HepG2 (cell line): Measurements from ENCODE around the gene LRRC74B. TPM values are rescaled to one million over a fixed set of nuclear protein-coding genes. Genes with fewer than 3 reads are reported as not detected.

Experiments used
- ATAC-seq: fragments of 200-7000 bp; cut with Tn5 transposase; 3 replicates; pipeline ENCODE4 v1.9.1; 2020; ENCODE audit warnings: mild to moderate bottlenecking, moderate library complexity
- BruUV-seq: library from RNA; stranded (reverse); fragments of 400-500 nt; replicated peaks from 2 replicates; lab custom pipeline; 2021; lab: Mats Ljungman, UMichigan
- CTCF ChIA-PET: fragments of 300-600 bp; formaldehyde crosslinking; extraction: SDS; loops from one replicate; lab custom pipeline; 2021; ENCODE audit warnings: low total read pairs, inconsistent platforms, low intra/inter-chr PET ratio; lab: Yijun Ruan, JAX
- POLR2A ChIA-PET: fragments of 350-600 bp; sonication (Branson Sonifier 250); formaldehyde crosslinking; loops from one replicate; lab custom pipeline; 2020; ENCODE audit warnings: antibody characterized with exemption, inconsistent platforms; lab: Yijun Ruan, JAX
- DNase-seq: peaks from one replicate; pipeline ENCODE4 v3.0.0-alpha.2; 2015; ENCODE audit warnings: low spot score
- FAIRE-seq: peaks from 3 replicates; lab custom pipeline; 2011; peaks lifted over from hg19 to GRCh38; lab: Jason Lieb, UNC
- H2AFZ ChIP-seq: one replicate; pipeline ENCODE4 v1.6.1; 2011; ENCODE audit warnings: low read length, inconsistent platforms
- H3K27ac ChIP-seq: fragments of 300-600 bp; 3 replicates; pipeline ENCODE4 v1.8.0; 2011; ENCODE audit warnings: mixed run types, mild to moderate bottlenecking, mixed read lengths, low read length, inconsistent platforms; ENCODE audit not compliant: insufficient read depth; ENCODE audit errors: extremely low read length
- H3K27me3 ChIP-seq, 2 experiments: fragments of 200-600 bp in 1 of 2; 2 replicates in 1 of 2; 3 replicates in 1 of 2; pipeline versions ENCODE4 v1.6.0 to v1.8.0; 2011; ENCODE audit warnings: low read length in 2 of 2, mild to moderate bottlenecking in 2 of 2, moderate library complexity in 2 of 2, inconsistent platforms in 1 of 2; ENCODE audit not compliant: insufficient read depth in 2 of 2, control insufficient read depth in 1 of 2
- H3K36me3 ChIP-seq, 2 experiments: fragments of 200-600 bp in 1 of 2; replicated peaks in 1 of 2; 2 replicates in 1 of 2; 3 replicates in 1 of 2; pipeline versions ENCODE4 v1.5.1 to v1.8.0; 2011; ENCODE audit warnings: low read length in 2 of 2, inconsistent platforms in 1 of 2; ENCODE audit not compliant: insufficient read depth in 2 of 2, control insufficient read depth in 1 of 2
- H3K4me1 ChIP-seq: 2 replicates; pipeline ENCODE4 v1.5.1; 2012; ENCODE audit warnings: low read length, inconsistent platforms; ENCODE audit not compliant: insufficient read depth
- H3K4me2 ChIP-seq: 2 replicates; pipeline ENCODE4 v1.6.0; 2011; ENCODE audit warnings: low read depth, low read length, inconsistent platforms
- H3K4me3 ChIP-seq, 3 experiments: fragments of 200-600 bp in 1 of 3; sonication (generic), shearing (Covaris generic) in 1 of 3; replicated peaks in 1 of 3; 2 replicates each; pipeline ENCODE4 v1.5.1; 2011 to 2016; ENCODE audit warnings: low read length in 3 of 3, inconsistent platforms in 2 of 3, low read depth in 2 of 3, mild to moderate bottlenecking in 2 of 3, control low read depth in 1 of 3, mixed read lengths in 1 of 3; ENCODE audit not compliant: insufficient read depth in 1 of 3
- H3K79me2 ChIP-seq: one replicate; pipeline ENCODE4 v1.6.1; 2011; ENCODE audit warnings: low read length, inconsistent platforms; ENCODE audit not compliant: insufficient read depth
- H3K9ac ChIP-seq: 2 replicates; pipeline ENCODE4 v1.6.0; 2011; ENCODE audit warnings: mild to moderate bottlenecking, low read depth, low read length, inconsistent platforms; ENCODE audit not compliant: insufficient read depth
- H3K9me3 ChIP-seq: 2 replicates; pipeline ENCODE4 v1.5.1; 2012; ENCODE audit warnings: mild to moderate bottlenecking, low read length
- H4K20me1 ChIP-seq: 2 replicates; pipeline ENCODE4 v1.6.0; 2011; ENCODE audit warnings: inconsistent platforms, mild to moderate bottlenecking, low read length, moderate library complexity; ENCODE audit not compliant: insufficient read depth
- HNF4G ChIP-seq, 2 experiments: sonication (generic) in 1 of 2; formaldehyde crosslinking in 1 of 2; IDR thresholded peaks; 2 replicates each; pipeline versions ENCODE4 v1.4.0 to v1.6.1; 2011 to 2020; ENCODE audit warnings: borderline replicate concordance in 2 of 2, low read depth in 2 of 2, mild to moderate bottlenecking in 2 of 2, low read length in 1 of 2, missing genetic modification reagents in 1 of 2, moderate library complexity in 1 of 2
- HNRNPH1 ChIP-seq: fragments of 200-400 bp; formaldehyde crosslinking; optimal IDR thresholded peaks from 2 replicates; pipeline ENCODE3; 2017; ENCODE audit warnings: mild to moderate bottlenecking, low read depth, low read length
- NFKB2 ChIP-seq: sonication (generic); formaldehyde crosslinking; IDR thresholded peaks from 2 replicates; pipeline ENCODE4 v1.4.0; 2020; ENCODE audit warnings: missing genetic modification reagents, borderline replicate concordance
- NONO ChIP-seq, 2 experiments: fragments of 450-650 bp in 1 of 2; sonication (generic) in 1 of 2; formaldehyde crosslinking in 1 of 2; IDR thresholded peaks in 1 of 2; conservative IDR thresholded peaks in 1 of 2; 2 replicates each; pipeline versions ENCODE4 v1.6.1 to v1.8.0; 2017 to 2022; ENCODE audit warnings: mild to moderate bottlenecking in 1 of 2, missing genetic modification reagents in 1 of 2, moderate library complexity in 1 of 2
- RNF2 ChIP-seq: fragments of 450-650 bp; conservative IDR thresholded peaks from 2 replicates; pipeline ENCODE4 v1.6.1; 2016; ENCODE audit warnings: low read depth
- ZNF740 ChIP-seq: sonication (generic); formaldehyde crosslinking; IDR thresholded peaks from 2 replicates; pipeline ENCODE4 v1.4.0; 2020; ENCODE audit warnings: missing genetic modification reagents
- ZNF878 ChIP-seq: sonication (generic); formaldehyde crosslinking; IDR thresholded peaks from 2 replicates; pipeline ENCODE4 v1.8.1; 2023; ENCODE audit warnings: mild to moderate bottlenecking, missing genetic modification reagents, moderate library complexity
- WGBS: methylation state at CpG from one replicate; pipeline ENCODE4 v1.1.6; 2017; ENCODE audit warnings: low lambda C conversion rate; 5-methylcytosine and 5-hydroxymethylcytosine counted together
- in situ Hi-C: cut with HindIII; loops from 2 replicates; pipeline ENCODE4 v1.10.0; 2017; ENCODE audit warnings: low pct_unique_long_range_greater_than_20kb; ENCODE audit not compliant: extremely low pct_ligation_motif_present
- intact Hi-C: fragments of 100-400 bp; cut with micrococcal nuclease; formaldehyde crosslinking; loops from one replicate; pipeline ENCODE4 v1.10.0; 2022; ENCODE audit not compliant: unreplicated experiment
- polyA plus RNA-seq, 8 experiments: library from polyadenylated mRNA; depleted of rRNA in 3 of 8; stranded (reverse) in 7 of 8; unstranded in 1 of 8; fragments of >200 nt; fragmentation: Illumina TruSeq in 4 of 8; extraction: Trizol in 4 of 8; gene quantifications; 2 replicates each; pipeline versions ENCODE4 v1.2.1 to v1.2.3, GENCODE V29; 2011 to 2016; ENCODE audit warnings: low read depth in 4 of 8, missing spikeins in 1 of 8, mixed read lengths in 1 of 8; ENCODE audit not compliant: insufficient read depth in 1 of 8
- total RNA-seq, 5 experiments: library from RNA; depleted of rRNA; stranded (reverse); fragments of >200 nt; fragmentation: Illumina TruSeq; extraction: Trizol; gene quantifications; 2 replicates each; pipeline ENCODE4 v1.2.3, GENCODE V29; 2016; ENCODE audit warnings: low read depth in 1 of 5
- TF ChIP-seq, protein P1 (sequence below): sonication (generic); formaldehyde crosslinking; IDR thresholded peaks from 2 replicates; pipeline ENCODE4 v1.4.0; 2020; ENCODE audit warnings: missing genetic modification reagents
- TF ChIP-seq, protein P2 (sequence below): sonication (generic); formaldehyde crosslinking; IDR thresholded peaks from 2 replicates; pipeline ENCODE4 v1.4.0; 2020; ENCODE audit warnings: missing genetic modification reagents
- TF ChIP-seq, protein P3 (sequence below): sonication (generic); formaldehyde crosslinking; IDR thresholded peaks from 2 replicates; pipeline ENCODE4 v1.4.0; 2020; ENCODE audit warnings: missing genetic modification reagents, mild to moderate bottlenecking, borderline replicate concordance

LRRC74B gene
- total and polyA plus RNA-seq, 2 of the 13 experiments (the other 11 are each of a cell fraction or from before 2014, with no cell fraction given): not detected

GRCh38 chr22:21032037-21032867, 13.5 kb upstream of the LRRC74B start, which contains the start of gene SLC7A4:
SLC7A4 (minus strand) TSS chr22:21032561; CDS start chr22:21031812, 749 bp downstream.
- Histone ChIP-seq H3K27ac (no peak within 1 kb of the TSS), H3K79me2 (no peaks in the 10 kb centered on the region), H4K20me1 (no peaks in the 10 kb centered on the region), H3K27me3 (peaks cover 14 to 50% of the 10 kb centered on the region in 2 experiments), H3K4me2 (no peak within 1 kb of the TSS), H3K4me1 (no peaks in the 10 kb centered on the region), H3K4me3 (no peak within 1 kb of the TSS), H3K36me3 (no peaks in the 10 kb centered on the region), H3K9ac (no peak within 1 kb of the TSS), H2AFZ (no peak within 1 kb of the TSS), H3K9me3 (no peaks in the 10 kb centered on the region)
- in situ Hi-C loops: no loop called here
- DNase-seq (no peak), ATAC-seq (no peak), FAIRE-seq (no peak)
- POLR2A ChIA-PET: no interaction called here
- no TSS peak for BruUV-seq
- WGBS: 90% methylated on average over 20 of the region's 59 CpGs
- CTCF ChIA-PET: no interaction called here
- TF ChIP-seq, protein P1, sequence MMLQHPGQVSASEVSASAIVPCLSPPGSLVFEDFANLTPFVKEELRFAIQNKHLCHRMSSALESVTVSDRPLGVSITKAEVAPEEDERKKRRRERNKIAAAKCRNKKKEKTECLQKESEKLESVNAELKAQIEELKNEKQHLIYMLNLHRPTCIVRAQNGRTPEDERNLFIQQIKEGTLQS (CRISPR knock-in tag): no peak
- no peak for TF ChIP-seq NFKB2 (CRISPR knock-in tag)
- TF ChIP-seq, protein P2, sequence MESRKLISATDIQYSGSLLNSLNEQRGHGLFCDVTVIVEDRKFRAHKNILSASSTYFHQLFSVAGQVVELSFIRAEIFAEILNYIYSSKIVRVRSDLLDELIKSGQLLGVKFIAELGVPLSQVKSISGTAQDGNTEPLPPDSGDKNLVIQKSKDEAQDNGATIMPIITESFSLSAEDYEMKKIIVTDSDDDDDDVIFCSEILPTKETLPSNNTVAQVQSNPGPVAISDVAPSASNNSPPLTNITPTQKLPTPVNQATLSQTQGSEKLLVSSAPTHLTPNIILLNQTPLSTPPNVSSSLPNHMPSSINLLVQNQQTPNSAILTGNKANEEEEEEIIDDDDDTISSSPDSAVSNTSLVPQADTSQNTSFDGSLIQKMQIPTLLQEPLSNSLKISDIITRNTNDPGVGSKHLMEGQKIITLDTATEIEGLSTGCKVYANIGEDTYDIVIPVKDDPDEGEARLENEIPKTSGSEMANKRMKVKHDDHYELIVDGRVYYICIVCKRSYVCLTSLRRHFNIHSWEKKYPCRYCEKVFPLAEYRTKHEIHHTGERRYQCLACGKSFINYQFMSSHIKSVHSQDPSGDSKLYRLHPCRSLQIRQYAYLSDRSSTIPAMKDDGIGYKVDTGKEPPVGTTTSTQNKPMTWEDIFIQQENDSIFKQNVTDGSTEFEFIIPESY (CRISPR knock-in tag): no peak
- TF ChIP-seq, protein P3, sequence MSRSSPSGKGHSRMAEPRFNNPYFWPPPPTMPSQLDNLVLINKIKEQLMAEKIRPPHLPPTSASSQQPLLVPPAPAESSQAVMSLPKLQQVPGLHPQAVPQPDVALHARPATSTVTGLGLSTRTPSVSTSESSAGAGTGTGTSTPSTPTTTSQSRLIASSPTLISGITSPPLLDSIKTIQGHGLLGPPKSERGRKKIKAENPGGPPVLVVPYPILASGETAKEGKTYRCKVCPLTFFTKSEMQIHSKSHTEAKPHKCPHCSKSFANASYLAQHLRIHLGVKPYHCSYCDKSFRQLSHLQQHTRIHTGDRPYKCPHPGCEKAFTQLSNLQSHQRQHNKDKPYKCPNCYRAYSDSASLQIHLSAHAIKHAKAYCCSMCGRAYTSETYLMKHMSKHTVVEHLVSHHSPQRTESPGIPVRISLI (CRISPR knock-in tag): no peak
- no peak for TF ChIP-seq ZNF740 (CRISPR knock-in tag)
- no peak for TF ChIP-seq HNRNPH1
- no peak for TF ChIP-seq ZNF878 (CRISPR knock-in tag)
- no peak for TF ChIP-seq NONO (IDR thresholded peaks at IDR 0.05)
- no peak for TF ChIP-seq NONO (CRISPR knock-in tag; conservative IDR thresholded peaks at IDR 0.05)
- no peak for TF ChIP-seq RNF2
- no peak for TF ChIP-seq HNF4G (IDR thresholded peaks at IDR 0.05; ENCODE audit: borderline replicate concordance, low read depth, low read length)
- TF ChIP-seq HNF4G (CRISPR knock-in tag; IDR thresholded peaks at IDR 0.05; ENCODE audit: borderline replicate concordance, low read depth): no peak
- intact Hi-C loops: no loop called here
